Inferior parietal cortex (tissue), 1 donor: ENCODE data around the gene STK32C.

Experiments
- DNase-seq: peaks from one replicate; pipeline ENCODE4 v3.0.0-alpha.2; 2016; ENCODE audit errors: extremely low spot score

Gene STK32C

DNA sequence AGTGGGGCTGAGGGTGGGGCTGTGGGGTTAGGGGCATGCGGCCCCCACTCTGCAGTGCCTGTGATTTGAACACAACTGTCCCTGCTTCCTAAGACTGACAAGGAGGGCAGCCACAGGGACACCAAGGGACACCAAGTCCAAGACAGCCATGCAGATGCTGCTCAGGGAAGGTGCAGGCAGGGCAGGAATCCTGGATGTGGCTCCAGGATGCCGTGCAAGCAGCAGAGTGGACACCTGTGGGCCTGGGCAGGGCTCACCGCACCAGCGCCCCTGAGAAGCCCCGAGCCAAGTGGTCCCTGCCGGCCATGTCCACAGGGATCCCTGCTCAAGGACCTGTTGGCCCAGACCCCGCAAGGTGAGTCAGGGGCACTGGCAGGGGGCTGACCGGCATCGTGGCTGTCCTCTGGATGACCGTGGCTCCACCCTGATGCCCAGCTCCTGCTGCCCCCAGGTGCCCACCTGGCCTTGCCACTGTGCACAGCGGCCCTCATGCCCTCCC lies 58.5 kb downstream of the STK32C start:
- DNase-seq: no peak

DNA sequence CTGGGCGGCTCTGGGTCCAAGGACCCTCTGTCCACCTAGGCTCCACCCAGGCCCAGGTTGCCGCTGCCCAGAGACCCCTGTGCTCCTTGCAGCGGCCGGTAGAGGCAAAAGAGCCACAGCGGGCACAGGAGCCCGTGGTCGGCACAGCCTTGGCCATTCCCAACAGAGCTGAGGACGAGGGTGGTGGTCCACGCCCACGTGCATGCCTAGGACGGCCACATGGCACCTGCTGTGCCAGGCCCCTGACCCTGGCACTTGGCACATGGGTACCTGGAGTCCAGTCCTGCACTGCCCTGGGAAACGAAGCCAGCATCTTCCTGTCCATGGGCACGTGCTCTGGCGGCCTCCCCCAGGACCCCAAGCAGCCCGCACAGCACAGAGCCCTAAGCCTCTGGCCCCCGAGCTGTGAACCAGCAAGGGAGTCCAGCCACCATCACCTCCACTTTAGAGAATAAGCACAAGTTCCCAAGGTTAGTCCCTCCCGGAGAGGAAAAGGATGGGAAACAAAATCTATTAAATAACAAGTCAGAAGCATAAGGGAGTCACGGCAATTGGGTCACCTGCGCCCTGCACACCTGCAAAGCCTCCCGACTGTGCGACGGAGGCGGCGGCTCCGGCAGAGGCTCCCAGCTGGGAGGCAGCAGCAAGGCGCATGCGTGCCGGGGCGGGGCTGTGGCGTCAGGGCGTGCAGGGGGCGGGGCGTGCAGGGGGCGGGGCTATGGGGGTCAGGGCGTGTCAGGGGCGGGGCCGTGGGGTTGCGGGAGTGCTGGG lies 59.1 kb downstream of the STK32C start:
- no peak for DNase-seq

DNA sequence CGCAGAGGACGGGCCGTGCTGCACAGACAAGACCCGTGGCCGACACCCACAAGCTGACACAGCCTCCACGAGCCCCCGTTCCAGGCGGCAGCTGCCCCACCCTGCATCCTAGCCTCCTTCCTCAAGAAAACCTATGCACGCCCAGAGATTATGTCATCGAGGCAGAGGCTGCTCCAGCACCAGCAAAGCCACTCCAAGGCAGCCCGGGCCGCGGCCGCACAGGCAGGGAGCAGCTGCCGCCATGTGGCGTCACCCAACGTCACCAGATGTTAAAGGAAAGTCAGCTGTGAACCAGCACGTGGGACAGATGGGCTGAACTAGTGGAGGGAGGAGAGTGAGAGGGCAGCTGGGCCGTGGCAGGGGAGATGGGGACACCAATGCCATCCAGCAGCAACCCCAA lies 59.8 kb downstream of the STK32C start:
- DNase-seq: no peak

DNA sequence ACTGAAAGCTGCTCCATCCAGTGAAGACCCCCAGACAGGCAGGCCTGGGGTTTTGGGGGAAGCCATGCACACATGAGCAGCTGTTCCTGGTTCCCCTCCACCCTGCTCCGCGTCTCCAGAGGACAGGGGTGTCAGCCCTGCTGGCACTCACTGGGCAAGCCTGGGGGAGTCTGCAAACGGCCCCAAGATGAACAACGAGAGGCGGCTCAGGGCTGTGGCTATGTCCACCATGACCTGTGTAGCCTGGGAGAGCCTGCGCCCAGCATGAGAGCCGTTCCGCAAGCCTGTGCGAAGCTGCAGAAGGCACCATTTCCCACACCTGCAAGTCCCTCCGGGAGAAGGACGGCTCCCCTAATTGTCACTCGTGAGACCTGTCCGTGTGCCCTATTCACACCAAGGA lies 61.5 kb downstream of the STK32C start:
- DNase-seq: no peak

DNA sequence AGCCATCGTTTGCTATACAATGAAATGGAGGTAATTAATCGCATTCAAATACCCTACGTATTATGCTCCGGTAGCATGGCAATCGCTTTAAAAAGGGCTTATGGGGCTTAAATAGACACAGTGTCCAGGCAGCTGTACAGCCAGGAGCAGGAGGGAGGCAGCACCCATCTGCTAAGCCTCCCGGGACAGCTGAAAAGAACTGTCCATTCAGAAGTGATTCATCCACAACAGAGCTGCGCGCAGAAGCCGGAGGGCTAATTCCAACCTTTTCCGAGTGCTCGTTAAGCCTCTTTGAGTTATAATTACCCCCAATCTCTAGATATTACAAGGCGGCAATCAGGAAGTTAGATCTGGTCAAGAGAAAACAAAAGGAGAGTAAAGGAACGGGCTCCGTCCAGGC lies 62.7 kb downstream of the STK32C start:
- DNase-seq: no peak

DNA sequence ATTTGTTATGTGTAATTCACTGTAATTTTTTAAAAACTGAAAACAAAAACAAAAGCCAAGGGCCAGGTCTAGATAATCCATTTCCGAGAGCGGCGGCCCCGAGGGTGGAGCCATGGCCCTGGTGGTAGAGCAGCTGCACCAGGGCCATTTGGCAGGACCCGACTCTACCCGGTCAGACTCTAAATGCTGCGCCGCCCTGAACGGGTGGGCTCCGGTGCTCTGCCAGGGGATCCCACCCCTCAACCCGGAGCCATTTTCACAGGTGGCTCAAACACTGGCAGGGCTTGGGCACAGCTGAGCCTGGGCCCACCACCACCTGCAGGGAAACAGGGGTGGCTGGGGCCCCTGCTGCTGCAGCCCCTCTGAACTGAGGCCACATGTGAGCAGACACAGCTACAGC lies 64.1 kb downstream of the STK32C start:
- no peak for DNase-seq

DNA sequence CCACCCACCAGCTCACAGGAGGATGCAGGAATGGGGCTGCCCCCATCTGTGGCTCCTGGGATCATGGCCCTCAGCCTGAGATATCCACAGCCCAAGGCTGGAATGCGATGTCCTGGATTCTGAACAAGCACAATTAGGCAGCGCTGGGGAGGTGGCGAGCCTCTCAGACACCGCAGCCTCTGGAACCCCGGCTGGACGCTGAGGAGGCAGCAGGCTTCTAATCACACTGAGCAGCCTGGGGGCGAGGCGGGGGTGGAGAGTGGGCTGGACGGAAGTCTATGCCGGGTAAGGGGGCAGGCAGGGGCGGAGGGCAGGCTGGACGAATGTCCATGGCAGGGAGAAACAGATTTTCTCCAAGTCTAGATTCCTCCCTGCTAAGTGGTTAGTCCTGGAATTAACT lies 64.6 kb downstream of the STK32C start:
- no peak for DNase-seq

DNA sequence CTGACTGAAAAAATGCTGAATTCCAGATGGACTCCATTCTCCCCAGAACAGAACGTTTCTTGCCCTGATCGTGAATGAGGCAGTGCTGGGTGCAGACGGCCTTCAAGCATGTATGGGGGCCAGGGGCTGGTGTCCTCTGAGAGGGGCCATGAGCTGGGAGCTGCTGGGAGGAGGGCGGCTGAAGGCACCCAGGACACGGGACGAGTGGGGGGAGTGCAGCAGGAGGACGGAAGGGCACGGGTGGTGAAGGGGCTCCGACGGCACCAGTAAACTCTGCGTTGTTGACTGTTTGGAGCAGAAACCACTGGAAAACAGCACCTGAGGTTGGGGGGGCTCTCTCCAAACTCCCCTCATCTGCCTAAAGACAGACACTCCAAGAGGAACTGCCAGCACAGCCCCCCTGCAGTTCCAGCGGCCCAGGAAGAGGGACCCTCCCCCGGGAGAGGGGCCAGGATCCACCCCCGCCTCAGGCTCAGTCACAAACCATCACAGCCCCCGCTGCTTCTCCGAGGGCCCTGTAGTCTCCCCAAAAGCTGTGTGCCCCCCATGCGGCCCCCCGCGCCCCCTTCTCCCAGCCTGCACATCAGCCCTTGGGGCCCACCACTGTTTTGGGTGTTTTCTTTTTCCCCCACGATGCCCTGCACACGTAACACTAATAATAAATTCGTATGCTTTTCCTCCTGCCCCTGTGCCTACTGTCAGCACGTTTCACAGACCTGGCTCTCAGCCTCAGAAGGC lies 65.5 kb downstream of the STK32C start:
- DNase-seq: no peak

DNA sequence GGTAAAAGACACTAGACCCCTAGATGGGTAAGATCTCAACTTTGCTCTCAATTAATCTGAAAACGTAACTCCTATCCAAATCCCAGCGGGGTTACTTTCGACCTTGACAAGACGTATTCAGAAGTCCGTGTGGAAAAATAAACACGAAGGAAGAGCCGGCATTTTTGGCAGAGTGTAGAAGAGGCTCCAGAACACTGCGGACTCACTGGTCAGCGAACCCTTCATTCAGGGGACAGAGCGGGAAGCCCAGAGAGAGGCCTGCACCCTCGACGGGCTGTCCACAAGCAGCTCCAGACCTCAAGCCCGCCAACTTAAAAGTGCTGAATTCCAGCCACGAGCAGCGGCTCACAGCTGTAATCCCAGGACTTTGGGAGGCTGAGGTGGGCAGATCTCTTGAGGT lies 66.3 kb downstream of the STK32C start:
- DNase-seq: no peak

DNA sequence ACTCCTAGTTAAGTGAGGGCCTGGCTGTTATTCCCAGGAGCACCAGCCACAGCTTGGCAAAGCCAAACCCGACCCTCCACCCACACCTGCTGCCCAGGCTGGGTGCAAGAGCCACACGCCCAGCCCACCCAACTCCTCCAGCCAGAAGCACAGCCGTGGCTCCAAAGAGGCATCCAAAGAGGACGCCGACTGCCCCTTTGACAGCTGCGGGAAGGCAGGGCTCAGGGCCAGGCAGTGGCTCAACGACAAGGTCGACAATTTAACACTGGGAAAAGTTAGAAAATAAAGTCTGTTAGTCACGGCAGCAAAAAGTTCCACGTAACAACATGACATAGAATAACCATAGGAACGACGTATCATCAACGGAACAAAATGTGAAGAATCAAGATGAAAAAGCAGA lies 66.7 kb downstream of the STK32C start:
- DNase-seq: no peak

DNA sequence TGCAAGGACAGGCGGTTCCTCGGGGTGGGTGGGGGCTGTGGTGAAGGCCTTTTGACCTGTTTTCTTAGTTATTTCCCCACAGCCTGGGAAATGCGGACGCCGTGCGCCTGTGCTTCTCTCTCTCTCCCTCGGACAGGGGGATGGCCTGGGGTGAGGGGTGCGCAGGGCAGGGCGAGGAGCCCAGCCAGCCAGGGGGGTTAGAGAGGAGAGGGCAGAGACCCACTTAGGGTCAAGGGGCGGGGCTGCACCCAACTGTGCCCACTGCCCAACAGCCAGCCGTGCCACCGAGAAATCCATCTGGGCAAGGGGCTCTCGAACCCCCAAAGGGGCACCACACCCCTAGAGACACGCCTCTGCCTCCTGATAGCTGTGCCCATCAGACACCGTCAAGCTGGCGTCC lies 67.2 kb downstream of the STK32C start:
- DNase-seq: no peak

DNA sequence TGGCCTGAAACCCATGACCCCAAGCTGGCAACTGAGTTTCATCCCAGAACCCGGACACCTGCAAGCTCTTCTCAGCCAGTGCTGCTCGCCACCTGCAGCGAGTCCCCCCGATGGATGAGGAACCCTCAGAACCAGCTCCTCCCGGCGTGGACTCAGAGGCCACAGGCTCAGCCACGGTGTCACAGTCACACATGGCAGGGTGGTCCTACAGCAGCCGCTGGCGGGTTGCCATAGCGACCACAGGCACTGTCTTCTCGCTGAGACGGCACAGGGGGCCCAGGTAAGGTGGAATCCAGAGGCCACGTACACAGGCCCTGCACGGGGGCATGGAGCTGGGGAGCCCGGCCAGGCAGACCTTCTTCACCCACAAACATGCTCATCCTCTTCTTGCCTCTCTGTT lies 67.6 kb downstream of the STK32C start:
- no peak for DNase-seq

DNA sequence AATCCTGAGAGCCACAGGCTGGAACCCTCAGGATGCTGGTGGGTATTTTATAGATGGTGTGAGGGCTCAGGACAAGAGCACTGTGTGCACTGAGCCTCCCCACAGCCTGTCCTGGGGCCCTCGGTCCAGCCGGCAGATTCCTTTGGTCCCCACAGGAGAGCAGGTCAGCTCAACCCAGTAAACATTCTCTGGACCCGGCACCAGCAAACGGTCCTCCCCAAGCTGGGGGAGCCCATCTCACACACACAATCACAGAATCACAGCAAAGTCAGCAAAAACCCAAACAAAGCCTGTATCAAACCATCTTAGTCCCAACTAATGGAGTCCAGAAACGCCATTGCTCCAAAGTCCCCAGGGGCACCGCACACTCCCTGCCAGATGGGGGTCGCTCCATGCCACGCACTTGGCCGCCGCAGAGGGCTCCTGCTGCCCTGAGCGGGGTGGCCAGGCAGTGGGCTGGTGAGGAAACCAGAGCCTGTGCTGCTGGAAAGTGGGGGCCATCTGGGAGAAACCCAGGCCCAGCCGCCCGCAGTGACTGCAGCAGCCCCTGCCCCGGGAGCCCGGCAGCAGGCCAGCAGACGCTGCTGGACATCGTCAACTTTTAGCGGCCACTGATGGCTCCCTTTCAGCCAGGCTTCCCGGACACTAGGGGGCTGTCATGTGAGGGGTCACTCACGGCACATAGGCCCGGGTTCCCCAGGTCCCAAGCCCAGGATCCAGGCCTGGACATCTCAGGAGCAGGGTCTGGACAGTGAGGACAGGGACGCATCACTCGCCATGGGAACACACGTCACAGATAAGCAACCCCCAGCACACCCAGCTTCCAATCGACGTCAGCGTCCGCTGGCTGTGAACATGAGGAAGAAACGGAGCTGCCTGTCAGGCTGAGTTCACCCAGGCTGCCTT lies 68.4 kb downstream of the STK32C start:
- DNase-seq: no peak

DNA sequence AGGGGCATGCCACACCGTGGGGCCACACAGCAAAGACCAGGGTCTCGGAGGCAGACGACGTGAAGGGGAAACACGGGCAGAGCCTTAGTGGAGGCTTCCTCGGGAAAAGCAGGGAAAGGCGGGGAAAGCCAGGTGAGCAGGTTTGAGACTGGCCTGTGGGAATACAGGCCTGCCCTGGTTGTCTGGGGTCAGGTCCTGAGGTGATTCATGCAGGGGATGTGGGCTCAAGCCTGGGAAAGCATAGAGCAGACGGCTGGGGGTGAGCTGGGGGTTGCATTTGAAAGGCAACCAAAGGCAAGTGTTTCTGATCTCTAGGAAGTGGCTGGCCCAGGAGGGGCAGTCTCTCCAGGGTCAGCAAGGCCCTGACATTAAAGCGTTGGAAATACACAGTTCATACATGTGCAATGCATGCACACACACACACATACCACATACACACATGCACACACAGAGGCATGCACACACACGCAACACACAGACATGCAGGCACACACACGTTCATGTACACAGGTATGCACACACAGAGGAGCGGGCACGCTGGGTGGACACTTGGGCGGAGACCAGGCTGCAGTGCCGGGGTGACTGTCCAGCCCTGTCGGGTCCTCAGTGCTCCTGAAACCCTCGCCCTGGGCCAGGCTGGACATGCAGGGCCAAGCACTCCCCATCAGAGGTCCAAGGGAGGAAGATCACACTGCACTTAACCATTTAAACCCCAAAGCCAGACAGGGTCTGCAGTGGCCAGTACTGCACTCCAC lies 69.2 kb downstream of the STK32C start:
- no peak for DNase-seq

DNA sequence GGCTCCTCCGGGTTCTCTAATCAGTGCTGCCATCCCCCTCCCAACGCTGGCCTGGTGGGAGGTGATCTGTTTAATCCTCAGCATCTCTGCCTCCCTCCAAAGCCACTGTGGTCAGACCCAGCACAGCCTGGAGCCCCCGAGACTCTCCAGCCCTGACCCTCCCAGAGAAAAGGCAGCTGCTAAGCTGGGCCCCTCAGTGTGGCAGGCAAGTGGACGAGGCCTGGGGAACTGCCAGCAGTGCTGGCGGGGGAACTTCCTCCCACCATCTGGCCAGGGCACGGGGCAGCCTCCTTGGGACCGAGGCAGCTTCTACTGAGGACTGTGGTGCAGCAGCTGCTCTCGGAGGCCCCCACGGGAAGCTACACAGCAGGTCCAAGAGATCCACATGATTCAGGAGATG lies 69.9 kb downstream of the STK32C start:
- no peak for DNase-seq

DNA sequence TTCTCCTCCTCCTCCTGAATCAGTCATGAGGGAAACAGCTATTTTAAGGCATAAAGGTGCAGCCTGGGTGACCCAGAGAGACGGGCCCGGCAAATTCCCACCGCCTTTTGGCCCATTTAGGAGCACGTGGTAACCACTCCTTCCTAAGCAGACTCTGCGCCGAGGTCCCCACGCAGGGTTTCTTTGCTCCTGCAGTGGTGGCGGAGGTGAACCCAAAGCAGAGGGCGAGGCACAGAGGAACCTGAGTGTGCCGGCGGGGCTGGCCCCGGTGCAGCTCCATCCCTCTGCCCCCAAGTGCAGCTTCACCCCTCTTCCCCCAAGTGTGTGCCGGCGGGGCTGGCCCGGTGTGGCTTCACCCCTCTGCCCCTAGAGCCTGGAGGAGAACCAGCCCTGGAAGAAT lies 70.4 kb downstream of the STK32C start:
- DNase-seq: no peak

DNA sequence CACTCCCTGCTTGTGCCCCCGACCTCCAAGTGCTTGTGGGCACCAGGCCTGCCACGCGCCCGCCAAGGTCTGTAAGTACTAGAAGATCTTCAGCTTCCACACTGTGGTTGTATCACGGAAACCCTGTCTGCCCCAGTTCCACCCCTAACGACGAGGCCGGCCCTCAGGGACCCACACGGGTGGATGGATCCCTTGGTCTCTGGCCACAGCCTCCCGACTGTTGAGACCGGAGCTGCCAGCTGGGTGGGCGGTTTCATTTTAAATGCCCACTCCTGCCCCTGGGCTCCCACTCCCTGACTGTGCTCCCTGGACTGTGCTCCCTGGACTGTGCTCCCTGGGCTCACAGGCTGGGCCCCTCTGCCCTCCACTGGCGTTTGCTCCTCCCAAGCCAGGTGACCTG lies 70.9 kb downstream of the STK32C start:
- DNase-seq: no peak

DNA sequence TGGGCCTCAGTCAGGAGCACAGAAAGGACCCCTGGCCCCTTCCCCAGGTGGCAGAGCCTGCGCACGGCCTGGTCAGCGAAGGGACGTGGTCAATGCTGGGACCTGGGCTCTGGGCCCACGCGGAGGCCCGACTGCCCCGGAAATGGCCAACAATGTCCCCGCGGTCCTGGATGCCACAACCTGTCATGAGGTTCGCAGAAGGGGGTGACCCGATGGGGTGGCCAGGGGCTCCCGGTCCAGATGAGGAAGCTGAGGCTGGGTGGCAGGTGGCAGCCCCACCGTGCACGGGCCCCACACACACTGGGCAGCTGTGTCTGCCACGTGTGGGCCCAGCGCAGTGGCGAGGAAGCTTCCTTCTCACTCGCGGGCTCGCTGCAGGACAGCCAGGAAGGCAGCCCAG lies 71.6 kb downstream of the STK32C start:
- no peak for DNase-seq

DNA sequence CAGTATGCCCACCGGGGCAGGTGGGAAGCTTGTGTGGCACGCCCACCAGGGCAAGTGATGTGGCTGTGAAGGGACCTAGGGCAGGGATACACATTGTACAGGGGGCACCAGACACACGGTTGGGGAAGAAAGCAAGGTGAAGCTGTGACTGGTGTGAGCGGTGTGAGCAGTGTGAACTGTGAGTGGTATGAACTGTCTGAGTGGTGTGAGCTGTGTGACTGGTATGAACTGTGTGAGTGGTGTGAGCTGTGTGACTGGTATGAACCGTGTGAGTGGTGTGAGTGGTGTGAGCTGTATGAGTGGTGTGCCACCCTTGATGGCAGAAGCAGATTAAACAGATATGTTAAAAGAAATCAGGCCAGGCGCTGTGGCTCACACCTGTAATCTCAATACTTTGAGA lies 72.9 kb downstream of the STK32C start:
- DNase-seq: no peak

DNA sequence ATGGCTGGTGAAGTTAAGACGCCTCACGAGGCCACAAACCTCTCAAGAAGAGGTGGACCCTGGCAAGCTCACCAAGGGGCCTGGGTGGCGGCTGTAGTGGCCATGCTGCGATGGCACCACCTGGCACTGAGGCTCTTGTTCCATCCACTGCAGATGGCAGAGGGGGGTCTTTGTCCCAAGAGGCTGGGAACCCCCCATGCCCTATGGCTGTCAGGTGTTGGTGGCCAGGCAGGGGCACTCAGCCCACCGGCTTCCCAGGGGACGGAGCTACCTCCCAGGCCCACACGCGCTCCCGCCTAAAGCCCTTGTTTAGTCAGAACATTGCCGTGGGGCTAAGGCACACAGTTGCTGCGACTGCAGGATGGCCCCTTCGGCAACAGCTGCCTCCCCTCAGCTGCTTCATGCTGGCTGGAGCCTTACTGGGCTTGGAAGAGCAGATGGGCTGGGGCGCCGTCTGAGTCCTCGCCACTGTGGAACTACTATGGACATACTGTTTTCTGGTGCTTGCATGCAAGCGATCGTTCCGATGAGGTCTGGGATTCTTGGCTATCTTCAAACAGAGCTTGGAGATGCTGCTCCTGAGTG lies 74.2 kb downstream of the STK32C start:
- no peak for DNase-seq

DNA sequence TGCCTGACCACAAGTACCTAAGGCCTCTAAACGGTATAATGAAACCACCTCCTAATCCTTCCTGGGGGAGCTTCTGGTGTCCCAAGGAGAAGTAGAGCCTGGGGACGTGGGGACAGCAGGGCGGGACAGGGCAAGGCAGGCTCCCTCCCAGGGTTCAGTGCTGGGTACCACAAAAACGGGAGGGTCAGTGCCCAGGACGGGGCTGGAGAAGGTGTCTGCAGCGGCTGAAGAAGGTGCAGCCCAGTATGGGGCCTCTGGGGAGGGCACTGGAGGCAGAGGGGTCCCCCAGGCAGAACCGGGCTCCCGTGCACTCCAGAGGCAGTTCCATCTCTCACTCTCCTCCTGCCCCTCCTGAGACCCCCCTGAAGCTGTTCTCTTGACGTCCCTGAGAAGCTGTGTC lies 74.8 kb downstream of the STK32C start:
- DNase-seq: no peak
